PC-3 (cell line): ENCODE measurements around the gene PAX5. TPM values are rescaled to one million over a fixed set of nuclear protein-coding genes. Genes with fewer than 3 reads are reported as not detected.

Source experiments
- ATAC-seq: fragments of 200-7000 bp; cut with Tn5 transposase; 2 replicates; pipeline ENCODE4 v1.9.1; 2020; ENCODE audit warnings: mild to moderate bottlenecking, moderate library complexity
- BruUV-seq: library from RNA; stranded (reverse); fragments of 400-500 nt; replicated peaks from 2 replicates; lab custom pipeline; 2021; lab: Mats Ljungman, UMichigan
- CTCF ChIA-PET: fragments of 300-600 bp; sonication (Branson Sonifier 250); formaldehyde crosslinking; loops from one replicate; lab custom pipeline; 2022; ENCODE audit warnings: antibody characterized with exemption; lab: Charles Lee
- POLR2A ChIA-PET: fragments of 300-600 bp; sonication (Branson Sonifier 250); formaldehyde crosslinking; loops from one replicate; lab custom pipeline; 2022; ENCODE audit warnings: antibody characterized with exemption; ENCODE audit not compliant: unreplicated experiment; lab: Charles Lee
- DNase-seq: peaks from one replicate; pipeline ENCODE4 v3.0.0-alpha.2; 2015
- H2AFZ ChIP-seq: fragments of 300-600 bp; sonication (generic); 2 replicates; pipeline ENCODE4 v1.6.0; 2016; ENCODE audit warnings: antibody characterized with exemption, low read length
- H3F3A ChIP-seq: fragments of 300-600 bp; sonication (generic); one replicate; pipeline ENCODE4 v1.6.0; 2017; ENCODE audit warnings: antibody characterized with exemption, low read length, control low read depth, mild to moderate bottlenecking; ENCODE audit not compliant: unreplicated experiment
- H3K27ac ChIP-seq: fragments of 300-600 bp; sonication (generic); 2 replicates; pipeline ENCODE4 v1.5.1; 2016; ENCODE audit warnings: mild to moderate bottlenecking, low read length
- H3K27me3 ChIP-seq: fragments of 300-600 bp; sonication (generic); 2 replicates; pipeline ENCODE4 v1.6.1; 2016; ENCODE audit warnings: low read length, mixed read lengths
- H3K36me3 ChIP-seq: fragments of 300-600 bp; sonication (generic); 2 replicates; pipeline ENCODE4 v1.6.1; 2016; ENCODE audit warnings: low read depth, mixed run types, low read length, mixed read lengths
- H3K4me1 ChIP-seq: fragments of 300-600 bp; sonication (generic); 2 replicates; pipeline ENCODE4 v1.5.1; 2016; ENCODE audit warnings: low read length; ENCODE audit not compliant: insufficient read depth
- H3K4me2 ChIP-seq: fragments of 300-600 bp; sonication (generic); 2 replicates; pipeline ENCODE4 v1.6.0; 2016; ENCODE audit warnings: low read length
- H3K4me3 ChIP-seq: fragments of 300-600 bp; sonication (generic); 2 replicates; pipeline ENCODE4 v1.5.1; 2016; ENCODE audit warnings: mild to moderate bottlenecking, low read length, mixed read lengths
- H3K79me2 ChIP-seq: fragments of 300-600 bp; sonication (generic); 2 replicates; pipeline ENCODE4 v1.6.1; 2017; ENCODE audit warnings: low read length, mixed read lengths
- H3K9ac ChIP-seq: fragments of 300-600 bp; sonication (generic); 2 replicates; pipeline ENCODE4 v1.6.0; 2016; ENCODE audit warnings: mild to moderate bottlenecking, low read length
- H3K9me2 ChIP-seq: fragments of 300-600 bp; sonication (generic); replicated peaks from 2 replicates; pipeline ENCODE4 v1.6.1; 2016; ENCODE audit warnings: mixed run types, low read length, mixed read lengths
- H3K9me3 ChIP-seq: fragments of 300-600 bp; sonication (generic); 2 replicates; pipeline ENCODE4 v1.6.1; 2016; ENCODE audit warnings: low read length, mixed read lengths
- H4K20me1 ChIP-seq: fragments of 300-600 bp; sonication (generic); 2 replicates; pipeline ENCODE4 v1.6.1; 2016; ENCODE audit warnings: low read length, mixed read lengths
- CTCF ChIP-seq: fragments of 300-600 bp; sonication (generic); conservative IDR thresholded peaks from 2 replicates; pipeline ENCODE4 v1.5.1; 2017; ENCODE audit warnings: antibody characterized with exemption, low read depth, mild to moderate bottlenecking, low read length
- EZH2 ChIP-seq: fragments of 300-600 bp; sonication (generic); IDR thresholded peaks from one replicate; pipeline ENCODE4 v1.6.1; 2017; ENCODE audit warnings: antibody characterized with exemption, mild to moderate bottlenecking, low read length; ENCODE audit not compliant: unreplicated experiment
- EZH2phosphoT487 ChIP-seq: fragments of 300-600 bp; sonication (generic); IDR thresholded peaks from 2 replicates; pipeline ENCODE4 v1.6.1; 2018; ENCODE audit warnings: mild to moderate bottlenecking, antibody characterized with exemption, low read length, borderline replicate concordance
- intact Hi-C: fragments of 100-400 bp; cut with micrococcal nuclease; formaldehyde crosslinking; loops from 2 replicates; pipeline ENCODE4 v1.9.0; 2023
- total RNA-seq: library from RNA; depleted of rRNA; stranded (reverse); fragments of >200 nt; gene quantifications from 2 replicates; pipeline ENCODE4 v1.2.3, GENCODE V29; 2014

PAX5 gene
- total RNA-seq, 1 experiment from 2014 or later = not detected

- H3K27me3 ChIP-seq = peaks cover 25% of the 10 kb centered on the region
- H3K79me2 ChIP-seq = no peaks in the 10 kb centered on the region
- no peak overlapping the region for H3K4me3 ChIP-seq
- H3K36me3 ChIP-seq = no peaks in the 10 kb centered on the region
- H3K9ac ChIP-seq = no peak overlapping the region
- H3K9me2 ChIP-seq = no peaks in the 10 kb centered on the region
- H3K4me2 ChIP-seq = no peak overlapping the region
- TF ChIP-seq EZH2 (no peak), EZH2phosphoT487 (no peak), CTCF (no peak)
- ATAC-seq (no peak), DNase-seq (no peak)
- no peaks in the 10 kb centered on the region for H3K9me3 ChIP-seq
- no peaks in the 10 kb centered on the region for H3K4me1 ChIP-seq
- POLR2A ChIA-PET = no interaction called here
- H3K27ac ChIP-seq = no peak overlapping the region
- CTCF ChIA-PET = no interaction called here
- no TSS peak for BruUV-seq
- H2AFZ ChIP-seq = no peak overlapping the region
- no peaks in the 10 kb centered on the region for H3F3A ChIP-seq
- intact Hi-C loops = no loop called here
- H4K20me1 ChIP-seq = no peaks in the 10 kb centered on the region
Observed at GRCh38 chr9:36911601-36912412, 122.3 kb downstream of the PAX5 start.

DNA sequence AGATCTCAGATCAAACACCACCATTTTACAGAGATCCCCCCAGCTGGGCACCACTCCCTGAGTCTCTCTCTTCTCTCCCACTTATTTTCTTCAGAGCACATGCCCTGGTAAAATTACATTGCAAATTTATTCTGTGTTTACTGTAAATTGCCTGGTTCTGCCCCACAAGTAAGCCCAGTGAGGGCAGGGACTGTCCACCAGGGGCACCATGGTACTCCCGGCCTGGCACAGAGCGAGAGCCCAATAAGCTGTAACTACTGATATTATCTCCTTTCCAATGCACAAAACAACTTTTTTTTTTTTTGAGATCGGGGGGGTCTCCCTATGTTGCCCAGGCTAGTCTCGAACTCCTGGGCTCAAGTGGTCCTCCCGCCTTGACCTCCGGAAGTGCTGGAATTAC is 123.0 kb downstream of the PAX5 start:
- Histone ChIP-seq H4K20me1 (no peaks in the 10 kb centered on the region), H3K9me2 (no peaks in the 10 kb centered on the region), H3K36me3 (no peaks in the 10 kb centered on the region), H3K79me2 (no peaks in the 10 kb centered on the region), H3K9me3 (no peaks in the 10 kb centered on the region), H2AFZ (no peak overlapping the region), H3K4me3 (no peak overlapping the region), H3K4me2 (no peak overlapping the region), H3K9ac (no peak overlapping the region), H3K27ac (no peak overlapping the region), H3K27me3 (peaks cover 32% of the 10 kb centered on the region), H3F3A (no peaks in the 10 kb centered on the region), H3K4me1 (no peaks in the 10 kb centered on the region)
- DNase-seq (no peak), ATAC-seq (no peak)
- TF ChIP-seq CTCF (no peak; the same call in 1 of the 2 replicates), EZH2phosphoT487 (no peak), EZH2 (no peak)
- intact Hi-C loops = no loop called here
- no TSS peak for BruUV-seq
- ChIA-PET POLR2A (no interaction called here), CTCF (interaction anchor here (0.7 kb wide), 1 partner anchor 500 kb away, joined by 3 read pairs; no protein-coding TSS in a partner anchor)

DNA sequence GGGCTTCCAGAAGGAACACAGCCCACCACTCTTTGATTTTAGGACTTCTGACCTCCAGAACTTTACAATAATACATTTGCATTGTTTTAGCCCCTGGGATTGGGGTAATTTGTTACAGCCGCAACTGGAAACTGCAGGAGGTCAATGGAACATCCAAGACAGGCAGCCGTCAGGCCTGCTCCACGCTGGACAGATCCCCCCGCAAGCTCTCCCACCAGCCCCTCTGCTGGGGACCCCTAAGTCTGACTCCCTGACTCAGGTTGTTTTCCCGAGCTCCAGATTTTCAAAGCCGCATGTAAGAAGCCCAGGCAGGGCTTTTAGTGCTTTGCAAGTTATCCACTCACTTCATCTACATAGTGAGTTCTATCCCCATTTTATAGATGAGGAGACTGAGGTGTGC is 127.6 kb downstream of the PAX5 start:
- Histone ChIP-seq H3K27me3 (peaks cover 34% of the 10 kb centered on the region), H3K79me2 (no peaks in the 10 kb centered on the region), H3K9me2 (no peaks in the 10 kb centered on the region), H3K9ac (no peak overlapping the region), H3K4me3 (no peak overlapping the region), H3F3A (no peaks in the 10 kb centered on the region), H4K20me1 (no peaks in the 10 kb centered on the region), H3K4me2 (no peak overlapping the region), H2AFZ (no peak overlapping the region), H3K27ac (no peak overlapping the region), H3K4me1 (peaks cover 10% of the 10 kb centered on the region; the same call in 1 of the 2 replicates), H3K9me3 (no peaks in the 10 kb centered on the region), H3K36me3 (no peaks in the 10 kb centered on the region)
- BruUV-seq = no TSS peak
- POLR2A ChIA-PET = no interaction called here
- ATAC-seq (no peak), DNase-seq (no peak)
- intact Hi-C loops = no loop called here
- CTCF ChIA-PET = no interaction called here
- TF ChIP-seq CTCF (no peak), EZH2phosphoT487 (no peak), EZH2 (no peak)
